HL-60 (cell line): Measurements from ENCODE around the gene APBB2.
A peak's percentile ranks its signal among the peaks of the same experiment; 100 is the strongest.

Experiments
- DNase-seq, 2 experiments: peaks; one replicate each; pipeline ENCODE4 v3.0.0-alpha.2; 2010 to 2020; ENCODE audit warnings: low read depth in 1 of 2, low spot score in 1 of 2
- H3K27ac ChIP-seq: fragments of 250-450 bp; sonication (Bioruptor Pico); replicated peaks from 2 replicates; pipeline ENCODE4 v1.5.1; 2020; ENCODE audit warnings: mild to moderate bottlenecking, moderate library complexity
- H3K27me3 ChIP-seq: fragments of 250-450 bp; sonication (Bioruptor Pico); 2 replicates; pipeline ENCODE4 v1.5.1; 2021; ENCODE audit warnings: mild to moderate bottlenecking, moderate library complexity; ENCODE audit not compliant: insufficient read depth, poor library complexity, severe bottlenecking
- H3K4me3 ChIP-seq: replicated peaks from 2 replicates; pipeline ENCODE4 v1.5.1; 2011; ENCODE audit warnings: mild to moderate bottlenecking, control low read depth, low read length; ENCODE audit not compliant: insufficient read depth
- CTCF ChIP-seq: IDR thresholded peaks from one replicate; pipeline ENCODE4 v1.5.1; 2011; ENCODE audit warnings: low read length, control low read depth, inconsistent platforms; ENCODE audit not compliant: insufficient read depth
- GABPA ChIP-seq: IDR thresholded peaks from 2 replicates; pipeline ENCODE4 v1.6.1; 2012; ENCODE audit warnings: low read depth
- POLR2AphosphoS5 ChIP-seq: IDR thresholded peaks from 2 replicates; pipeline ENCODE4 v1.6.1; 2012; ENCODE audit warnings: low read depth
- REST ChIP-seq: IDR thresholded peaks from 2 replicates; pipeline ENCODE4 v1.6.1; 2012; ENCODE audit warnings: low read depth; ENCODE audit not compliant: insufficient replicate concordance
- SPI1 ChIP-seq: IDR thresholded peaks from 2 replicates; pipeline ENCODE4 v1.6.1; 2012; ENCODE audit warnings: low read depth, mild to moderate bottlenecking, borderline replicate concordance

The APBB2 gene

GRCh38 chr4:40778090-40778489 is 436.3 kb downstream of the APBB2 start:
- H3K27me3 ChIP-seq = no peaks in the 10 kb centered on the region
- H3K27ac ChIP-seq = no peak overlapping the region
- H3K4me3 ChIP-seq = no peak overlapping the region
- TF ChIP-seq CTCF = no peak
- TF ChIP-seq POLR2AphosphoS5 = no peak
- TF ChIP-seq GABPA = no peak
- no peak for TF ChIP-seq REST
- TF ChIP-seq SPI1 = no peak
- no peak for DNase-seq

GRCh38 chr4:40769266-40769665 is 445.1 kb downstream of the APBB2 start:
- TF ChIP-seq CTCF (no peak), SPI1 (no peak), REST (no peak), POLR2AphosphoS5 (no peak), GABPA (no peak)
- Histone ChIP-seq H3K27me3 (no peaks in the 10 kb centered on the region), H3K4me3 (no peak overlapping the region), H3K27ac (no peak overlapping the region)
- DNase-seq = no peak

GRCh38 chr4:40763228-40763716 is 451.1 kb downstream of the APBB2 start:
- Histone ChIP-seq H3K4me3 (no peak overlapping the region), H3K27ac (no peak overlapping the region), H3K27me3 (no peaks in the 10 kb centered on the region)
- peak in 1 of 2 experiments; percentile 14 for DNase-seq
- TF ChIP-seq GABPA = no peak
- no peak for TF ChIP-seq POLR2AphosphoS5
- TF ChIP-seq REST = no peak
- TF ChIP-seq CTCF = no peak
- TF ChIP-seq SPI1 = no peak
